HepG2 (cell line): ENCODE results near the gene PEX12. TPM values are rescaled to one million over a fixed set of nuclear protein-coding genes. Genes with fewer than 3 reads are reported as not detected.

Source experiments
- ARID2 ChIP-seq: sonication (generic); formaldehyde crosslinking; IDR thresholded peaks from 2 replicates; pipeline ENCODE4 v1.8.1; 2022; ENCODE audit warnings: mild to moderate bottlenecking, missing genetic modification reagents, borderline replicate concordance
- BRCA1 ChIP-seq: sonication (generic); formaldehyde crosslinking; IDR thresholded peaks from 2 replicates; pipeline ENCODE4 v1.4.0; 2020; ENCODE audit warnings: missing genetic modification reagents
- SALL2 ChIP-seq: sonication (generic); formaldehyde crosslinking; IDR thresholded peaks from 2 replicates; pipeline ENCODE4 v1.8.1; 2023; ENCODE audit warnings: mild to moderate bottlenecking, missing genetic modification reagents, inconsistent platforms
- ZNF331 ChIP-seq: sonication (generic); formaldehyde crosslinking; IDR thresholded peaks from 2 replicates; pipeline ENCODE4 v1.4.0; 2020; ENCODE audit warnings: missing genetic modification reagents
- polyA plus RNA-seq, 8 experiments: library from polyadenylated mRNA; depleted of rRNA in 3 of 8; stranded (reverse) in 7 of 8; unstranded in 1 of 8; fragments of >200 nt; fragmentation: Illumina TruSeq in 4 of 8; extraction: Trizol in 4 of 8; gene quantifications; 2 replicates each; pipeline versions ENCODE4 v1.2.1 to v1.2.3, GENCODE V29; 2011 to 2016; ENCODE audit warnings: low read depth in 4 of 8, missing spikeins in 1 of 8, mixed read lengths in 1 of 8; ENCODE audit not compliant: insufficient read depth in 1 of 8
- total RNA-seq, 5 experiments: library from RNA; depleted of rRNA; stranded (reverse); fragments of >200 nt; fragmentation: Illumina TruSeq; extraction: Trizol; gene quantifications; 2 replicates each; pipeline ENCODE4 v1.2.3, GENCODE V29; 2016; ENCODE audit warnings: low read depth in 1 of 5
- TF ChIP-seq, protein P1 (sequence below): sonication (generic); formaldehyde crosslinking; IDR thresholded peaks from 2 replicates; pipeline ENCODE4 v1.5.0; 2020; ENCODE audit warnings: mild to moderate bottlenecking, missing genetic modification reagents, borderline replicate concordance
- TF ChIP-seq, protein P2 (sequence below): sonication (generic); formaldehyde crosslinking; IDR thresholded peaks from 2 replicates; pipeline ENCODE4 v1.4.0; 2020; ENCODE audit warnings: missing genetic modification reagents
- TF ChIP-seq, protein P3 (sequence below), 2 experiments: fragments of 450-650 bp in 1 of 2; sonication (generic) in 1 of 2; formaldehyde crosslinking in 1 of 2; IDR thresholded peaks; 2 replicates each; pipeline versions ENCODE4 v1.6.1 to v1.8.0; 2016 to 2022; ENCODE audit warnings: antibody characterized with exemption in 1 of 2, mild to moderate bottlenecking in 1 of 2, missing genetic modification reagents in 1 of 2
- TF ChIP-seq, protein P4 (sequence below): sonication (generic); formaldehyde crosslinking; IDR thresholded peaks from 2 replicates; pipeline ENCODE4 v1.8.1; 2022; ENCODE audit warnings: low read depth, mild to moderate bottlenecking, missing genetic modification reagents

The PEX12 gene
- total and polyA plus RNA-seq, 2 of the 13 experiments (the other 11 are each of a cell fraction or from before 2014, with no cell fraction given): 5.1 to 11.9 TPM

DNA sequence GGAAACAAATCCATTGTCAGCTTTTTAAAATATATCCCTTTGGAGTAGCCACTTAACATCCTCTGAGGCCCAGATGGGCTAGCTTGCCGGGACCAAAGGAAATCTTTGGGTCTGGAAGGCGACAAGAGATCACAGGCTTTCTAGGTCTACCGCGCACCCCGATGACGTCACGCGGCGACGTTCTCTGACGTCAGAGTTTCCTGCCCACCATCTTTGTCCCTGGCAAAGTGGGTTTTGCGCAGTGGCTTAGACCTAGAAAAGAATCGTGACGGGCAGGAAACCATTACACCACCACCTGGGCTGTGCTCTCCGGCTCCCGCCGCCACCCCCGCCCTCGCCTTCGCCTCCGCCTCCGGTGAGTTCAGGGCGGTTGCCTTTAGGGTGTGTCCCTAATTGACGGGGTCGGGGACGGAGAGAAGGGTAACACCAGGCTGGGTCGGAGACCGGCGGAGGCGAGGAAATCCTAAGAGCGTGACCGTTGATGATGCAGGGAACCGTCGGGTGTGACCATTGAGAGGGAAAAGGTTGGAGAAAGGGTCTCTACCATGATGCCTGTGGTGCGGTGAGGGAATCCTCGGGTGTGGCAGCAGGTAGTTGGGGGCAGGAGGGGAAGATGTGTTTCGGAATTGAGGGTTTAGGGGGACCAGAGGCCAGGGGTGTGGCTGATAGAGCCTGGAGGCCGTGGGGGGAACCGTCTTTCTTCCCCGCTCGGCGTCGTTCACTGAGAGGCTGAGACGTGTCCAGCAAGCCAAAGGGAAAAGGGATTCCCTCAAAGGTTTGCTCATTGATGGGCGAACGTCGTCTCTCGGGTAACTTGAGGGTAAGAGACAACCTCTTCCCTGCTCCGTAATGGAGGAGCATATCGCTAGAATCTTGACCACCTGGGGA is 8.9 kb upstream of the PEX12 start, which contains the start of gene AP2B1 (continued):
- TF ChIP-seq, protein P1, sequence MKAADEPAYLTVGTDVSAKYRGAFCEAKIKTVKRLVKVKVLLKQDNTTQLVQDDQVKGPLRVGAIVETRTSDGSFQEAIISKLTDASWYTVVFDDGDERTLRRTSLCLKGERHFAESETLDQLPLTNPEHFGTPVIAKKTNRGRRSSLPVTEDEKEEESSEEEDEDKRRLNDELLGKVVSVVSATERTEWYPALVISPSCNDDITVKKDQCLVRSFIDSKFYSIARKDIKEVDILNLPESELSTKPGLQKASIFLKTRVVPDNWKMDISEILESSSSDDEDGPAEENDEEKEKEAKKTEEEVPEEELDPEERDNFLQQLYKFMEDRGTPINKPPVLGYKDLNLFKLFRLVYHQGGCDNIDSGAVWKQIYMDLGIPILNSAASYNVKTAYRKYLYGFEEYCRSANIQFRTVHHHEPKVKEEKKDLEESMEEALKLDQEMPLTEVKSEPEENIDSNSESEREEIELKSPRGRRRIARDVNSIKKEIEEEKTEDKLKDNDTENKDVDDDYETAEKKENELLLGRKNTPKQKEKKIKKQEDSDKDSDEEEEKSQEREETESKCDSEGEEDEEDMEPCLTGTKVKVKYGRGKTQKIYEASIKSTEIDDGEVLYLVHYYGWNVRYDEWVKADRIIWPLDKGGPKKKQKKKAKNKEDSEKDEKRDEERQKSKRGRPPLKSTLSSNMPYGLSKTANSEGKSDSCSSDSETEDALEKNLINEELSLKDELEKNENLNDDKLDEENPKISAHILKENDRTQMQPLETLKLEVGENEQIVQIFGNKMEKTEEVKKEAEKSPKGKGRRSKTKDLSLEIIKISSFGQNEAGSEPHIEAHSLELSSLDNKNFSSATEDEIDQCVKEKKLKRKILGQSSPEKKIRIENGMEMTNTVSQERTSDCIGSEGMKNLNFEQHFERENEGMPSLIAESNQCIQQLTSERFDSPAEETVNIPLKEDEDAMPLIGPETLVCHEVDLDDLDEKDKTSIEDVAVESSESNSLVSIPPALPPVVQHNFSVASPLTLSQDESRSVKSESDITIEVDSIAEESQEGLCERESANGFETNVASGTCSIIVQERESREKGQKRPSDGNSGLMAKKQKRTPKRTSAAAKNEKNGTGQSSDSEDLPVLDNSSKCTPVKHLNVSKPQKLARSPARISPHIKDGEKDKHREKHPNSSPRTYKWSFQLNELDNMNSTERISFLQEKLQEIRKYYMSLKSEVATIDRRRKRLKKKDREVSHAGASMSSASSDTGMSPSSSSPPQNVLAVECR (CRISPR knock-in tag): peak; percentile 91; the same call in 1 of the 2 replicates
- TF ChIP-seq, protein P2, sequence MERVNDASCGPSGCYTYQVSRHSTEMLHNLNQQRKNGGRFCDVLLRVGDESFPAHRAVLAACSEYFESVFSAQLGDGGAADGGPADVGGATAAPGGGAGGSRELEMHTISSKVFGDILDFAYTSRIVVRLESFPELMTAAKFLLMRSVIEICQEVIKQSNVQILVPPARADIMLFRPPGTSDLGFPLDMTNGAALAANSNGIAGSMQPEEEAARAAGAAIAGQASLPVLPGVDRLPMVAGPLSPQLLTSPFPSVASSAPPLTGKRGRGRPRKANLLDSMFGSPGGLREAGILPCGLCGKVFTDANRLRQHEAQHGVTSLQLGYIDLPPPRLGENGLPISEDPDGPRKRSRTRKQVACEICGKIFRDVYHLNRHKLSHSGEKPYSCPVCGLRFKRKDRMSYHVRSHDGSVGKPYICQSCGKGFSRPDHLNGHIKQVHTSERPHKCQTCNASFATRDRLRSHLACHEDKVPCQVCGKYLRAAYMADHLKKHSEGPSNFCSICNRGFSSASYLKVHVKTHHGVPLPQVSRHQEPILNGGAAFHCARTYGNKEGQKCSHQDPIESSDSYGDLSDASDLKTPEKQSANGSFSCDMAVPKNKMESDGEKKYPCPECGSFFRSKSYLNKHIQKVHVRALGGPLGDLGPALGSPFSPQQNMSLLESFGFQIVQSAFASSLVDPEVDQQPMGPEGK: peak; percentile 19; the same call in 1 of the 2 replicates
- TF ChIP-seq SALL2 (CRISPR knock-in tag): peak; percentile 26; the same call in 1 of the 2 replicates
- TF ChIP-seq BRCA1 (CRISPR knock-in tag): no peak
- TF ChIP-seq ZNF331 (CRISPR knock-in tag): peak; percentile 90
- TF ChIP-seq, protein P3, sequence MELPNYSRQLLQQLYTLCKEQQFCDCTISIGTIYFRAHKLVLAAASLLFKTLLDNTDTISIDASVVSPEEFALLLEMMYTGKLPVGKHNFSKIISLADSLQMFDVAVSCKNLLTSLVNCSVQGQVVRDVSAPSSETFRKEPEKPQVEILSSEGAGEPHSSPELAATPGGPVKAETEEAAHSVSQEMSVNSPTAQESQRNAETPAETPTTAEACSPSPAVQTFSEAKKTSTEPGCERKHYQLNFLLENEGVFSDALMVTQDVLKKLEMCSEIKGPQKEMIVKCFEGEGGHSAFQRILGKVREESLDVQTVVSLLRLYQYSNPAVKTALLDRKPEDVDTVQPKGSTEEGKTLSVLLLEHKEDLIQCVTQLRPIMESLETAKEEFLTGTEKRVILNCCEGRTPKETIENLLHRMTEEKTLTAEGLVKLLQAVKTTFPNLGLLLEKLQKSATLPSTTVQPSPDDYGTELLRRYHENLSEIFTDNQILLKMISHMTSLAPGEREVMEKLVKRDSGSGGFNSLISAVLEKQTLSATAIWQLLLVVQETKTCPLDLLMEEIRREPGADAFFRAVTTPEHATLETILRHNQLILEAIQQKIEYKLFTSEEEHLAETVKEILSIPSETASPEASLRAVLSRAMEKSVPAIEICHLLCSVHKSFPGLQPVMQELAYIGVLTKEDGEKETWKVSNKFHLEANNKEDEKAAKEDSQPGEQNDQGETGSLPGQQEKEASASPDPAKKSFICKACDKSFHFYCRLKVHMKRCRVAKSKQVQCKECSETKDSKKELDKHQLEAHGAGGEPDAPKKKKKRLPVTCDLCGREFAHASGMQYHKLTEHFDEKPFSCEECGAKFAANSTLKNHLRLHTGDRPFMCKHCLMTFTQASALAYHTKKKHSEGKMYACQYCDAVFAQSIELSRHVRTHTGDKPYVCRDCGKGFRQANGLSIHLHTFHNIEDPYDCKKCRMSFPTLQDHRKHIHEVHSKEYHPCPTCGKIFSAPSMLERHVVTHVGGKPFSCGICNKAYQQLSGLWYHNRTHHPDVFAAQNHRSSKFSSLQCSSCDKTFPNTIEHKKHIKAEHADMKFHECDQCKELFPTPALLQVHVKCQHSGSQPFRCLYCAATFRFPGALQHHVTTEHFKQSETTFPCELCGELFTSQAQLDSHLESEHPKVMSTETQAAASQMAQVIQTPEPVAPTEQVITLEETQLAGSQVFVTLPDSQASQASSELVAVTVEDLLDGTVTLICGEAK (IDR thresholded peaks at IDR 0.05): no peak
- TF ChIP-seq, protein P3 (CRISPR knock-in tag; IDR thresholded peaks at IDR 0.05): peak; percentile 77
- no peak for TF ChIP-seq ARID2 (CRISPR knock-in tag)
- TF ChIP-seq, protein P4, sequence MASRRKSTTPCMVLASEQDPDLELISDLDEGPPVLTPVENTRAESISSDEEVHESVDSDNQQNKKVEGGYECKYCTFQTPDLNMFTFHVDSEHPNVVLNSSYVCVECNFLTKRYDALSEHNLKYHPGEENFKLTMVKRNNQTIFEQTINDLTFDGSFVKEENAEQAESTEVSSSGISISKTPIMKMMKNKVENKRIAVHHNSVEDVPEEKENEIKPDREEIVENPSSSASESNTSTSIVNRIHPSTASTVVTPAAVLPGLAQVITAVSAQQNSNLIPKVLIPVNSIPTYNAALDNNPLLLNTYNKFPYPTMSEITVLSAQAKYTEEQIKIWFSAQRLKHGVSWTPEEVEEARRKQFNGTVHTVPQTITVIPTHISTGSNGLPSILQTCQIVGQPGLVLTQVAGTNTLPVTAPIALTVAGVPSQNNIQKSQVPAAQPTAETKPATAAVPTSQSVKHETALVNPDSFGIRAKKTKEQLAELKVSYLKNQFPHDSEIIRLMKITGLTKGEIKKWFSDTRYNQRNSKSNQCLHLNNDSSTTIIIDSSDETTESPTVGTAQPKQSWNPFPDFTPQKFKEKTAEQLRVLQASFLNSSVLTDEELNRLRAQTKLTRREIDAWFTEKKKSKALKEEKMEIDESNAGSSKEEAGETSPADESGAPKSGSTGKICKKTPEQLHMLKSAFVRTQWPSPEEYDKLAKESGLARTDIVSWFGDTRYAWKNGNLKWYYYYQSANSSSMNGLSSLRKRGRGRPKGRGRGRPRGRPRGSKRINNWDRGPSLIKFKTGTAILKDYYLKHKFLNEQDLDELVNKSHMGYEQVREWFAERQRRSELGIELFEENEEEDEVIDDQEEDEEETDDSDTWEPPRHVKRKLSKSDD (CRISPR knock-in tag): peak; percentile 100
